Stomach (tissue), 9 donors: ENCODE results near the gene CAPN2. TPM values are rescaled to one million over a fixed set of nuclear protein-coding genes. Genes with fewer than 3 reads are reported as not detected.

Experiments
- DNase-seq, 2 donors: peaks; one replicate each; pipeline versions ENCODE4 v3.0.0 to v3.0.0-alpha.2; 2013 to 2019
- H3K27ac ChIP-seq, 5 donors: fragments of 200-600 bp in 4 of 5; sonication (generic) in 4 of 5; one replicate each; pipeline ENCODE4 v1.5.1; 2013 to 2019; ENCODE audit warnings: mild to moderate bottlenecking in 1 of 5, moderate library complexity in 1 of 5
- H3K27me3 ChIP-seq, 3 donors: fragments of 200-600 bp; sonication (generic); one replicate each; pipeline ENCODE4 v1.5.1; 2017 to 2019; ENCODE audit warnings: mixed run types in 1 of 3
- H3K36me3 ChIP-seq, 4 donors: fragments of 200-600 bp; sonication (generic); 1 replicate in 3 of 4; 2 replicates in 1 of 4; pipeline ENCODE4 v1.5.1; 2016 to 2019
- H3K4me1 ChIP-seq, 4 donors: fragments of 200-600 bp; sonication (generic); one replicate each; pipeline ENCODE4 v1.5.1; 2016 to 2019
- H3K4me3 ChIP-seq, 4 donors: fragments of 200-600 bp; sonication (generic) in 3 of 4; one replicate each; pipeline ENCODE4 v1.5.1; 2016 to 2019; ENCODE audit warnings: mild to moderate bottlenecking in 1 of 4
- H3K9me3 ChIP-seq, 4 donors: fragments of 200-600 bp; sonication (generic); one replicate each; pipeline ENCODE4 v1.5.1; 2016 to 2019
- EP300 ChIP-seq: sonication (generic); formaldehyde crosslinking; IDR thresholded peaks from one replicate; pipeline ENCODE4 v1.6.1; 2017; ENCODE audit warnings: antibody characterized with exemption
- POLR2A ChIP-seq, 4 donors: fragments of 450-650 bp; IDR thresholded peaks; one replicate each; pipeline ENCODE4 v1.6.1; 2016; ENCODE audit warnings: antibody characterized with exemption in 4 of 4, control low read depth in 2 of 4, mild to moderate bottlenecking in 1 of 4, moderate library complexity in 1 of 4
- POLR2AphosphoS5 ChIP-seq, 3 donors: sonication (generic); formaldehyde crosslinking; IDR thresholded peaks; one replicate each; pipeline ENCODE4 v1.6.1; 2016; ENCODE audit warnings: antibody characterized with exemption in 3 of 3
- WGBS, 5 donors: extraction: QIAGEN DNeasy Blood & Tissue Kit in 3 of 5; methylation state at CpG; one replicate each; pipeline versions ENCODE4 v1.1.5 to v1.1.7; 2013 to 2018; 5-methylcytosine and 5-hydroxymethylcytosine counted together
- intact Hi-C: fragments of 100-400 bp; cut with DNase I; formaldehyde crosslinking; loops from one replicate; pipeline ENCODE4 v1.15.1; 2023; ENCODE audit warnings: low total_unique reads
- polyA plus RNA-seq, 3 donors: library from polyadenylated mRNA; stranded (reverse); fragments of 200-250 nt; gene quantifications; one replicate each; pipeline ENCODE4 v1.2.3, GENCODE V29; 2013
- total RNA-seq, 5 donors: library from RNA; depleted of rRNA; stranded (reverse); fragments of >200 nt; gene quantifications; one replicate each; pipeline versions ENCODE4 v1.1.0 to v1.2.3, GENCODE V29; 2014 to 2016
- TF ChIP-seq, protein P1 (sequence below), 7 experiments: fragments of 450-650 bp in 4 of 7; fragments of 200-600 bp in 3 of 7; sonication (generic) in 3 of 7; IDR thresholded peaks; one replicate each; pipeline ENCODE4 v1.5.1; 2016 to 2019; ENCODE audit warnings: antibody characterized with exemption in 7 of 7, control low read depth in 2 of 7, mild to moderate bottlenecking in 1 of 7
- donor health status: healthy with polysubstance abuse.
- donor health status: Bipolar disorder and iron deficiency.
- donor health status: healthy.

CAPN2 gene
- total and polyA plus RNA-seq, 8 donors: 128 to 739 (median 230) TPM

DNA sequence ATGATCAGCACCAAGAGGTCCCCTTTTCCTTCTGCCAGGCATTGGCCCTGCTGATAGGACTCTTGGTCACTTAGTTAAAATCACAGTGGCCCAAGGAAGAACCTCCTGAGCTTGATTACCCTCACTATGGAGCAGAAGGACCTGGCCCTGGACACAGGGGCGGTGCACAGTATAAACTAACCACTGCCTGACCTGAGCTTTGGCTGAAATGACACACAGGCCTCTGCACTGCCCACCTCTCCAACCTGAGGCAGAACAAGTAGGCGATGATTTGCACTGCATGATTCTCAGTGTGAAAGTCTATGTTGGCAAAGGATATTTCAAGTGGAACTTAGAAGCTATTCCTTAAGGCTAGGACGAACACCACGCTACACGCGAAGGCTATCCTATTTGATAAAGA lies 48.5 kb downstream of the CAPN2 start:
- TF ChIP-seq, protein P1, sequence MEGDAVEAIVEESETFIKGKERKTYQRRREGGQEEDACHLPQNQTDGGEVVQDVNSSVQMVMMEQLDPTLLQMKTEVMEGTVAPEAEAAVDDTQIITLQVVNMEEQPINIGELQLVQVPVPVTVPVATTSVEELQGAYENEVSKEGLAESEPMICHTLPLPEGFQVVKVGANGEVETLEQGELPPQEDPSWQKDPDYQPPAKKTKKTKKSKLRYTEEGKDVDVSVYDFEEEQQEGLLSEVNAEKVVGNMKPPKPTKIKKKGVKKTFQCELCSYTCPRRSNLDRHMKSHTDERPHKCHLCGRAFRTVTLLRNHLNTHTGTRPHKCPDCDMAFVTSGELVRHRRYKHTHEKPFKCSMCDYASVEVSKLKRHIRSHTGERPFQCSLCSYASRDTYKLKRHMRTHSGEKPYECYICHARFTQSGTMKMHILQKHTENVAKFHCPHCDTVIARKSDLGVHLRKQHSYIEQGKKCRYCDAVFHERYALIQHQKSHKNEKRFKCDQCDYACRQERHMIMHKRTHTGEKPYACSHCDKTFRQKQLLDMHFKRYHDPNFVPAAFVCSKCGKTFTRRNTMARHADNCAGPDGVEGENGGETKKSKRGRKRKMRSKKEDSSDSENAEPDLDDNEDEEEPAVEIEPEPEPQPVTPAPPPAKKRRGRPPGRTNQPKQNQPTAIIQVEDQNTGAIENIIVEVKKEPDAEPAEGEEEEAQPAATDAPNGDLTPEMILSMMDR (IDR thresholded peaks at IDR 0.05): no peak
- TF ChIP-seq EP300: no peak
- no peak for TF ChIP-seq POLR2AphosphoS5 (IDR thresholded peaks at IDR 0.05)
- no peak for TF ChIP-seq POLR2A (IDR thresholded peaks at IDR 0.05)
- Histone ChIP-seq H3K27me3 (no peaks in the 10 kb centered on the region), H3K36me3 (peaks cover 95 to 100% (median 100%) of the 10 kb centered on the region in 4 donors), H3K27ac (no peak overlapping the region), H3K9me3 (no peaks in the 10 kb centered on the region), H3K4me3 (no peak overlapping the region), H3K4me1 (peaks cover 0 to 12% (median 4%) of the 10 kb centered on the region in 4 donors)
- WGBS, 5 donors: 54 to 72% (median 57%) methylated on average over 5 to 6 of the region's 6 CpGs
- DNase-seq: no peak
- intact Hi-C loops: no loop called here

- Histone ChIP-seq H3K27ac (no peak overlapping the region), H3K9me3 (no peaks in the 10 kb centered on the region), H3K36me3 (peaks cover 90 to 100% (median 100%) of the 10 kb centered on the region in 4 donors), H3K4me3 (no peak overlapping the region), H3K27me3 (no peaks in the 10 kb centered on the region), H3K4me1 (peaks cover 0 to 12% (median 4%) of the 10 kb centered on the region in 4 donors)
- no peak for DNase-seq
- TF ChIP-seq EP300: no peak
- TF ChIP-seq POLR2A (IDR thresholded peaks at IDR 0.05): no peak
- no peak for TF ChIP-seq POLR2AphosphoS5 (IDR thresholded peaks at IDR 0.05)
- TF ChIP-seq, protein P1 (IDR thresholded peaks at IDR 0.05): no peak
- intact Hi-C loops: no loop called here
- WGBS, 5 donors: 76 to 81% (median 78%) methylated on average over 7 of the region's 7 CpGs
Measured at GRCh38 chr1:223761411-223761810, 49.1 kb downstream of the CAPN2 start.

DNA sequence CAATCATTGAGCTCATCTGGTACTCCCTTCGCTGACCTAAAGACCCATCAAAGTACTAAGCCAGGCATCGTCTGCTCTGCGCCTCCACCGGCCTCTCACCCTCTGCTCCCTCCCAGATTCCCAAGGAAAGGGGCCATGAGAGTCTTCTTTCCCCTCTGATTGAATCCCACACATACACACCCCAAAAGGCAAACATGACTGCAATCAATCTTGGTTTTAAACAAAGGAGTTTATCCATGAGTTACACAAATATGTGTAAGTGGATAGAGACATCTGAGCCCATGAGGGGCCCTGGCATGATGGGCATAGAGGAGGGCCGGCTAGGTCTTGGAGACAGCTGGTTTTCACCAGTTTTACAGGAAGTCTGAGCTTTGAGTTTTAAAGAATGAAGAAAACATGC lies 50.9 kb downstream of the CAPN2 start:
- intact Hi-C loops: no loop called here
- WGBS, 5 donors: 88 to 96% (median 90%) methylated on average over 5 of the region's 5 CpGs
- Histone ChIP-seq H3K4me3 (no peak overlapping the region), H3K36me3 (peaks cover 72 to 88% (median 88%) of the 10 kb centered on the region in 4 donors), H3K9me3 (no peaks in the 10 kb centered on the region), H3K27ac (no peak overlapping the region), H3K27me3 (no peaks in the 10 kb centered on the region), H3K4me1 (peaks cover 0 to 12% (median 4%) of the 10 kb centered on the region in 4 donors)
- no peak for TF ChIP-seq POLR2AphosphoS5 (IDR thresholded peaks at IDR 0.05)
- no peak for TF ChIP-seq EP300
- TF ChIP-seq, protein P1 (IDR thresholded peaks at IDR 0.05): no peak
- TF ChIP-seq POLR2A (IDR thresholded peaks at IDR 0.05): no peak
- peak in 1 of 2 donors; percentile 24 for DNase-seq

GRCh38 chr1:223763881-223764280 lies 51.5 kb downstream of the CAPN2 start:
- H3K36me3 ChIP-seq: peaks cover 68 to 84% (median 83%) of the 10 kb centered on the region in 4 donors
- DNase-seq: no peak
- H3K4me3 ChIP-seq: no peak overlapping the region
- no peak overlapping the region for H3K27ac ChIP-seq
- no peaks in the 10 kb centered on the region for H3K9me3 ChIP-seq
- intact Hi-C loops: no loop called here
- TF ChIP-seq POLR2A (IDR thresholded peaks at IDR 0.05): no peak
- no peak for TF ChIP-seq EP300
- TF ChIP-seq POLR2AphosphoS5 (IDR thresholded peaks at IDR 0.05): no peak
- TF ChIP-seq, protein P1 (IDR thresholded peaks at IDR 0.05): no peak
- WGBS, 5 donors: 90 to 98% (median 92%) methylated on average over 5 of the region's 5 CpGs
- no peaks in the 10 kb centered on the region for H3K27me3 ChIP-seq
- peaks cover 0 to 12% (median 4%) of the 10 kb centered on the region in 4 donors for H3K4me1 ChIP-seq
